PC-9 (cell line): ENCODE measurements around the gene SKAP2. TPM values are rescaled to one million over a fixed set of nuclear protein-coding genes. Genes with fewer than 3 reads are reported as not detected.
A peak's percentile ranks its signal among the peaks of the same experiment; 100 is the strongest.

Source experiments
- BruUV-seq: library from RNA; stranded (reverse); fragments of 400-500 nt; replicated peaks from 2 replicates; lab custom pipeline; 2021; lab: Mats Ljungman, UMichigan
- CTCF ChIA-PET: fragments of 300-600 bp; sonication (Branson Sonifier 250); formaldehyde crosslinking; loops from one replicate; lab custom pipeline; 2022; ENCODE audit warnings: antibody characterized with exemption; lab: Charles Lee
- POLR2A ChIA-PET: fragments of 300-600 bp; sonication (Branson Sonifier 250); formaldehyde crosslinking; loops from one replicate; lab custom pipeline; 2022; ENCODE audit warnings: antibody characterized with exemption; ENCODE audit not compliant: unreplicated experiment; lab: Charles Lee
- DNase-seq, 2 experiments: peaks; one replicate each; pipeline versions ENCODE4 v3.0.0 to v3.0.0-alpha.2; 2015 to 2022; ENCODE audit warnings: mixed read lengths in 1 of 2
- H2AFZ ChIP-seq: fragments of 200-600 bp; sonication (generic); 2 replicates; pipeline ENCODE4 v1.8.1; 2017; ENCODE audit warnings: antibody characterized with exemption
- H3F3A ChIP-seq: fragments of 200-600 bp; sonication (generic); 2 replicates; pipeline ENCODE4 v1.8.1; 2017; ENCODE audit warnings: antibody characterized with exemption, mild to moderate bottlenecking, low read depth; ENCODE audit not compliant: insufficient read depth
- H3K27ac ChIP-seq: fragments of 200-600 bp; sonication (generic); 2 replicates; pipeline ENCODE4 v1.6.1; 2016; ENCODE audit warnings: mixed run types
- H3K27me3 ChIP-seq: fragments of 200-600 bp; sonication (generic); 2 replicates; pipeline ENCODE4 v1.6.1; 2016; ENCODE audit warnings: low read depth, mixed run types; ENCODE audit not compliant: insufficient read depth
- H3K36me3 ChIP-seq: fragments of 200-600 bp; sonication (generic); 2 replicates; pipeline ENCODE4 v1.6.1; 2016; ENCODE audit warnings: low read depth, mixed run types
- H3K4me1 ChIP-seq: fragments of 200-600 bp; sonication (generic); replicated peaks from 2 replicates; pipeline ENCODE4 v1.6.1; 2016; ENCODE audit warnings: mixed run types; ENCODE audit not compliant: insufficient read depth
- H3K4me2 ChIP-seq: fragments of 200-600 bp; sonication (generic); 2 replicates; pipeline ENCODE4 v1.6.1; 2017; ENCODE audit warnings: mixed run types
- H3K4me3 ChIP-seq: fragments of 200-600 bp; sonication (generic); 2 replicates; pipeline ENCODE4 v1.6.1; 2016; ENCODE audit warnings: mixed run types
- H3K79me2 ChIP-seq: fragments of 200-600 bp; sonication (generic); 2 replicates; pipeline ENCODE4 v1.6.1; 2017; ENCODE audit warnings: low read depth, mixed run types
- H3K9me2 ChIP-seq: fragments of 200-600 bp; sonication (generic); 2 replicates; pipeline ENCODE4 v1.8.1; 2017; ENCODE audit warnings: mild to moderate bottlenecking; ENCODE audit not compliant: insufficient read depth
- H3K9me3 ChIP-seq: fragments of 200-600 bp; sonication (generic); 2 replicates; pipeline ENCODE4 v1.8.1; 2016; ENCODE audit warnings: low read depth; ENCODE audit not compliant: insufficient read depth
- H4K20me1 ChIP-seq: fragments of 200-600 bp; sonication (generic); 2 replicates; pipeline ENCODE4 v1.8.1; 2017; ENCODE audit not compliant: insufficient read depth
- EZH2 ChIP-seq: fragments of 200-600 bp; sonication (generic); IDR thresholded peaks from 2 replicates; pipeline ENCODE4 v1.8.0; 2017; ENCODE audit warnings: antibody characterized with exemption, low read depth
- intact Hi-C: fragments of 100-400 bp; cut with micrococcal nuclease; formaldehyde crosslinking; loops from one replicate; pipeline ENCODE4 v1.10.0; 2022; ENCODE audit not compliant: unreplicated experiment
- total RNA-seq: library from RNA; stranded (reverse); gene quantifications from 2 replicates; pipeline ENCODE4 v1.2.3, GENCODE V29; 2021
- TF ChIP-seq, protein P1 (sequence below): fragments of 200-600 bp; sonication (generic); conservative IDR thresholded peaks from 2 replicates; pipeline ENCODE4 v1.6.1; 2017; ENCODE audit warnings: mixed run types, antibody characterized with exemption, mild to moderate bottlenecking, moderate library complexity

Gene SKAP2
- total RNA-seq, 1 experiment from 2014 or later: 74.9 TPM

DNA sequence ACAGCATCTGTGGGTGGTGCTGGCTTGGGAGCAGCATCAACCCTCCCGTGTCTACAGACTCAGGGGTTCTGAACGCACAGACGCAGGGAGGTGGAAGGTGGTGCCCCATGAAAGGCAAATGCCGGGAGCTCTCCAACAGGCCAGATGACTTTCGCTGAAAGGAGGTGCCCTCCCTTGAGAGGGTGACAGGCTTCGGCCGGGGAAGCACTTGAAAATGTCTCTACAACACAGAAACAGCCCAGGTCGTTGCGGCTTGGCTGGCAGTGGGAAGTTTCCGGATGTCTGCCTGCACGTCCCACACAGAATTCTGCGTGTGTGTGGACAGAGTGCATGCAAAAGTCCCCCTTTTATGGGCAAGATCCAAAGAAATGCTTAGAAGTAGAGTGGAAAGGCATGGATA, 239.6 kb downstream of the SKAP2 start:
- Histone ChIP-seq H4K20me1 (no peaks in the 10 kb centered on the region), H3K9me2 (no peaks in the 10 kb centered on the region), H3K4me1 (no peaks in the 10 kb centered on the region), H3K27me3 (no peaks in the 10 kb centered on the region), H3K4me3 (no peak overlapping the region), H3K36me3 (no peaks in the 10 kb centered on the region), H3K9me3 (no peaks in the 10 kb centered on the region), H3K27ac (no peak overlapping the region), H2AFZ (no peak overlapping the region), H3K4me2 (no peak overlapping the region), H3F3A (no peaks in the 10 kb centered on the region), H3K79me2 (no peaks in the 10 kb centered on the region)
- TF ChIP-seq EZH2: no peak
- TF ChIP-seq, protein P1, sequence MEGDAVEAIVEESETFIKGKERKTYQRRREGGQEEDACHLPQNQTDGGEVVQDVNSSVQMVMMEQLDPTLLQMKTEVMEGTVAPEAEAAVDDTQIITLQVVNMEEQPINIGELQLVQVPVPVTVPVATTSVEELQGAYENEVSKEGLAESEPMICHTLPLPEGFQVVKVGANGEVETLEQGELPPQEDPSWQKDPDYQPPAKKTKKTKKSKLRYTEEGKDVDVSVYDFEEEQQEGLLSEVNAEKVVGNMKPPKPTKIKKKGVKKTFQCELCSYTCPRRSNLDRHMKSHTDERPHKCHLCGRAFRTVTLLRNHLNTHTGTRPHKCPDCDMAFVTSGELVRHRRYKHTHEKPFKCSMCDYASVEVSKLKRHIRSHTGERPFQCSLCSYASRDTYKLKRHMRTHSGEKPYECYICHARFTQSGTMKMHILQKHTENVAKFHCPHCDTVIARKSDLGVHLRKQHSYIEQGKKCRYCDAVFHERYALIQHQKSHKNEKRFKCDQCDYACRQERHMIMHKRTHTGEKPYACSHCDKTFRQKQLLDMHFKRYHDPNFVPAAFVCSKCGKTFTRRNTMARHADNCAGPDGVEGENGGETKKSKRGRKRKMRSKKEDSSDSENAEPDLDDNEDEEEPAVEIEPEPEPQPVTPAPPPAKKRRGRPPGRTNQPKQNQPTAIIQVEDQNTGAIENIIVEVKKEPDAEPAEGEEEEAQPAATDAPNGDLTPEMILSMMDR: no peak
- no TSS peak for BruUV-seq
- CTCF ChIA-PET: no interaction called here
- DNase-seq: no peak
- intact Hi-C loops: no loop called here
- POLR2A ChIA-PET: interaction anchor here (0.6 kb wide), 1 partner anchor 36 kb away, joined by 9 read pairs; no protein-coding TSS in a partner anchor

DNA sequence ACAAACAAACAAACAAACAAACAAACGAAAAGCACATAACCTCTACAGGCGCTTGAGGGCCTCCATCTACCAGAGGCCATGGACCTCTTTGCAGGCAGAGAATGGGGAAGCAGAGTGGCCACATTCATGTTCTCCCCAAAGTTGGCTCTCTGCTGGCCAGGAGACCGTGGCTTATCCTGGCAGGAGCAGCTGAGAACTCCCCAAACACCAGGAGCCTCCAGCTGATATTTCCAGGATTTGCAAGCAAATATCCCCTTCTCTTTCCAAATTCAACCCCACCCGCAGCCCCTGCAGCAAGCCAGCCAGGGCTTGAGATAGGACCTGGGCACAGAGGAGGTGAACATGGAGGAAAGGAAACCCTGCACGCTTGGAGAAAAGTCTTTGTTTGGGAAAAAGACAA, 240.0 kb downstream of the SKAP2 start:
- ChIA-PET CTCF (no interaction called here), POLR2A (interaction anchor here (0.6 kb wide), 1 partner anchor 493 kb away, joined by 3 read pairs; no protein-coding TSS in a partner anchor)
- Histone ChIP-seq H3K27ac (no peak overlapping the region), H3K9me3 (no peaks in the 10 kb centered on the region), H2AFZ (no peak overlapping the region), H3K36me3 (no peaks in the 10 kb centered on the region), H3K4me1 (no peaks in the 10 kb centered on the region), H3K79me2 (no peaks in the 10 kb centered on the region), H3K27me3 (no peaks in the 10 kb centered on the region), H3K4me3 (no peak overlapping the region), H3F3A (no peaks in the 10 kb centered on the region), H4K20me1 (no peaks in the 10 kb centered on the region), H3K9me2 (no peaks in the 10 kb centered on the region), H3K4me2 (no peak overlapping the region)
- DNase-seq: no peak
- intact Hi-C loops: no loop called here
- no TSS peak for BruUV-seq
- TF ChIP-seq, protein P1: no peak
- no peak for TF ChIP-seq EZH2

DNA sequence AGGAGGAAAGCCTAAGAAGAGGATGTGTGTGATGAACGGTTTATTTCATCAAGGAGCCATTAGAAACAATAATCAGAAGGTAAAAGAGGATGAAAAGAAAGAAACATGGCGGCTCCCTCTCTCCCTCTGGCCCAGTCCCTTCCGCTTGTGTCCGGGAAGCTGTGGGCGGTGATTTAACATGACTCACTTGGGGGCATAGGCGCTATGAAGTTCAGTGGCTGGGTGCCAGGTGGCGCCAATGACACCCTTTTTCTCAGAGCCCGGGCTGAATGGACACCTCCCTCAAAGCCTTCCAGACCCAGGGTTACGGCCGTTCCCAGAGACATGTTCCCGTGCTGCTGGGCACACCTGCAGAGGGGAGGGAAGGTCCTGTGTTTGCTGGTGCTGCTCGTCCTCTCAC, 244.0 kb downstream of the SKAP2 start:
- TF ChIP-seq, protein P1: no peak
- intact Hi-C loops: no loop called here
- Histone ChIP-seq H3K4me3 (no peak overlapping the region), H3K4me2 (no peak overlapping the region), H3K4me1 (no peaks in the 10 kb centered on the region), H3K27ac (no peak overlapping the region), H3K9me2 (no peaks in the 10 kb centered on the region), H4K20me1 (no peaks in the 10 kb centered on the region), H3K27me3 (no peaks in the 10 kb centered on the region), H3K36me3 (no peaks in the 10 kb centered on the region), H3K9me3 (no peaks in the 10 kb centered on the region), H3F3A (no peaks in the 10 kb centered on the region), H2AFZ (no peak overlapping the region), H3K79me2 (no peaks in the 10 kb centered on the region)
- ChIA-PET CTCF (no interaction called here), POLR2A (no interaction called here)
- DNase-seq: peak in 1 of 2 experiments; percentile 40
- no TSS peak for BruUV-seq
